ENCODE data around the gene ABCC11.
A peak's percentile ranks its signal among the peaks of the same experiment; 100 is the strongest.

ABCC11 gene

GRCh38 chr16:48272837-48273421 is 25.6 kb upstream of the ABCC11 start:
- TF ChIP-seq ZFX (IDR thresholded peaks at IDR 0.05), result no peak
- H3K27ac ChIP-seq, result no peak overlapping the region

GRCh38 chr16:48271728-48272127 is 24.4 kb upstream of the ABCC11 start:
- no peak for TF ChIP-seq ZFX (IDR thresholded peaks at IDR 0.05)
- no peak; the same call in 1 of the 2 replicates for TF ChIP-seq CTCF (conservative IDR thresholded peaks at IDR 0.05)

DNA sequence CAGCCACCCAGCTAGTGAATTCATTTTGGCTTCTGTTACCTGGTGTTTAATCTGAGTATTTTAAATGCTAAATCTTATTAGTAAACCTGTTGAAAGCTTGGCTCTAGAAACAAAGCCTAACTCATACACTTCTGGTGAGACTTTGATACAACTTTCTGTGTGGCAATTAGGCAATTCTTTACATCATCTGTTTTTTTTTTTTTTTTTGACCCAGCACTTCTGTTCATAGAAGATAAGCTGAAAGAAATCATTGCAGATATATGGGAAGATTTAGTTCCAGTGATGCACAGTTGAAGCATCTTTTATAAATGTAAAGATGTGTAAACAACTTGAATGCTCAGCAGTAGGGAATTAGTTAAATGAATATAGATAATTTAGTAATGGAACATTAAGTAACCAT is 21.7 kb upstream of the ABCC11 start:
- H3K27ac ChIP-seq, result no peak overlapping the region
- TF ChIP-seq CTCF (conservative IDR thresholded peaks at IDR 0.05) (no peak), ZFX (IDR thresholded peaks at IDR 0.05) (no peak)

More at GRCh38 chr16:48271728-48272127, 24.4 kb upstream of the ABCC11 start:
- H3K27ac ChIP-seq, result no peak overlapping the region

GRCh38 chr16:48262631-48263030 is 15.3 kb upstream of the ABCC11 start:
- TF ChIP-seq CTCF (conservative IDR thresholded peaks at IDR 0.05), result no peak
- TF ChIP-seq ZFX (IDR thresholded peaks at IDR 0.05), result no peak

DNA sequence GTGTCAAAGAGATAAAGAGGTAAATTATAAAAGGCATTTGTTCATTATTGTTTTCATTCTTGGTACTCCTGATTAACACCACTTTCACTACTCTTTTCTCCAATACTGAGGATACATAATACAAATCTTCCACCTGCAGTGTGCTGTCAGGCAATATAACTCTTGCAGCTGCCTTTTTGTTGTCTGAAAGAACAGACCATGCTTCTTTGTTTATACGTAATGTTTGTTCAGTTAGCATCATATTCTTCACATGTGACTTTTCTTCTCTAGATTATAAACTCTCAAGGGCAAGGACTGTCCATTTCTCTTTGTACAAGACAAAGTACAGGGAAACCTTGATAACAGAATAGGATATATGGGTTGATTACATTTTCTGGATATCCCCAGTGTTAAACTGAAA is 14.2 kb upstream of the ABCC11 start:
- H3K27ac ChIP-seq, result no peak overlapping the region
- TF ChIP-seq ZFX (IDR thresholded peaks at IDR 0.05) (no peak), CTCF (conservative IDR thresholded peaks at IDR 0.05) (no peak)

More at GRCh38 chr16:48262631-48263030, 15.3 kb upstream of the ABCC11 start:
- no peak overlapping the region for H3K27ac ChIP-seq

GRCh38 chr16:48256579-48257177 is 9.3 kb upstream of the ABCC11 start:
- TF ChIP-seq ZFX (IDR thresholded peaks at IDR 0.05) (no peak), CTCF (conservative IDR thresholded peaks at IDR 0.05) (no peak)
- H3K27ac ChIP-seq, result peak overlapping the region; percentile 66

GRCh38 chr16:48252013-48252412 is 4.7 kb upstream of the ABCC11 start:
- no peak overlapping the region for H3K27ac ChIP-seq
- TF ChIP-seq ZFX (IDR thresholded peaks at IDR 0.05) (no peak), CTCF (conservative IDR thresholded peaks at IDR 0.05) (no peak)
